HG03175 (cell line): ENCODE data around the gene MUC5AC.
"Not testable (repeated sequence)": the region's sequence is repeated elsewhere in the genome, so short reads cannot be mapped to it uniquely, and the experiment has no call there.

Experiments
- ATAC-seq: cut with Tn5 transposase; IDR thresholded peaks from one replicate; pipeline ENCODE4 v1.9.1; 2021; ENCODE audit warnings: mild to moderate bottlenecking, moderate library complexity; ENCODE audit not compliant: unreplicated experiment

Gene MUC5AC

DNA sequence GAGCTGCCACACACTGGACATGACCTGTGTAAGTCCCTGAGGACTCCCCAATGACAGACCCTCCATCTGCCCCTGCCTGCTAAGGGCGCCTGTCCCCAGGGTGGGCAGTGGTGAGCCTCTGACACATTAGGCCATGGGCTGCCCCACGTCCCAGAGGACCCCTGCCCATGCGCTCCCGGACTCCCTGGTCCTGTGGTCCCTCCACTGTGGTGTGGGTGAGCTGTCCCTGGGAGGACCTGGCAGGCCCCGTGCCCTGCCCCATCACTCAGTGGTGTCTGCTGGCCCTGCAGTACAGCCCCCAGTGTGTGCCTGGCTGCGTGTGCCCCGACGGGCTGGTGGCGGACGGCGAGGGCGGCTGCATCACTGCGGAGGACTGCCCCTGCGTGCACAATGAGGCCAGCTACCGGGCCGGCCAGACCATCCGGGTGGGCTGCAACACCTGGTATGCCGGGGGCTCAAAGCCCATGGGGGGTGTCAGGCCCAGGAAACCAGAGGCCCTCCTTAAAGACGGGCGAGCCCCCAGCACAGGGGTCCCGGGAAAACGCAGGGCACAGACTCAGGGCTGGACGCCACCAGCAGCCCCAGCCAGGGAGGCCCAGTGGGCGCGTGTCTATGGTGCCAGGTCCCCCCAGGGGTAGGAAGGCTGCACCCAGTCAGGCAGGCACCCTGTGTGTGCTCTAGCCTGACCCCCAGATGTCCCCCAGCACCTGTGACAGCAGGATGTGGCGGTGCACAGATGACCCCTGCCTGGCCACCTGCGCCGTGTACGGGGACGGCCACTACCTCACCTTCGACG, 18.7 kb downstream of the MUC5AC start:
- no peak for ATAC-seq

DNA sequence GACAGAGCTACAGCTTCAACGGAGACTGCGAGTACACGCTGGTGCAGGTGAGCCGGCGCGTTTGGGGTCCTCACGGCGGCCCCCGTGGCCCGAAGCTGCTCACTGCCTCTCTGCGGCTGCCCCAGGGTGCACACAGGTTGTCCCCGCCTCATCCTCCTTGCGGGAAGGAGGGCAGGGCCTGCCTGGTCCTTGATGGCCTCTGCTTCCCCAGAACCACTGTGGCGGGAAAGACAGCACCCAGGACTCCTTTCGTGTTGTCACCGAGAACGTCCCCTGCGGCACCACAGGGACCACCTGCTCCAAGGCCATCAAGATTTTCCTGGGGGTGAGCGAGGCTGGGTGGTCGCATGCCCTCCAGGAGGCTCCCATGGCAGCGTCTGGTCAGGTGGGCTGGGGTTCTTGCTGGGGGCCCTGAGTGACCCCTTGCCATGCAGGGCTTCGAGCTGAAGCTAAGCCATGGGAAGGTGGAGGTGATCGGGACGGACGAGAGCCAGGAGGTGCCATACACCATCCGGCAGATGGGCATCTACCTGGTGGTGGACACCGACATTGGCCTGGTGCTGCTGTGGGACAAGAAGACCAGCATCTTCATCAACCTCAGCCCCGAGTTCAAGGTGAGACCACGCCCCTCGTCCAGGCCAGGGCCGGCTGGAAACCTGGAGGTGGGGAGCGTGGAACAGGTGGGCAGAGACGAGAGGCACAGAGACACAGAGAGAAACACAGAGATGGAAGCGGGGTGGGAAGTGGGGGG, 19.4 kb downstream of the MUC5AC start:
- ATAC-seq, result no peak

DNA sequence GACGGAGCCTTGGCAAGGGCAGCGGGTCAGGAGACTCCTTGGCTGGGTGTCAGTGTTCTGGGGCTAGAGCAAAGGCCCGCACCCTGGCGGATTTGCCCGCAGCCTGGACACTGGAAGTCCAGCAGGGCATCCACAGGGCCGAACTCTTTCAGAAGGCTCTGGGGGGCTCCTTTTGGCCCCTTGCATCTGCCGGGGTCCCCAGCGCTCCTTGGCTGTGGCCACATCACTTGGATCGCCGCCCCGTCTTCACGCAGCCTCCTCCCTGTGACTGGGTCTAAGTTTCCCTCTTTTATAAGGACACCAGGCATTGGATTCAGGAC, 20.0 kb downstream of the MUC5AC start:
- no peak for ATAC-seq

- no peak for ATAC-seq
Observed at GRCh38 chr11:1178201-1178885, 20.6 kb downstream of the MUC5AC start.

DNA sequence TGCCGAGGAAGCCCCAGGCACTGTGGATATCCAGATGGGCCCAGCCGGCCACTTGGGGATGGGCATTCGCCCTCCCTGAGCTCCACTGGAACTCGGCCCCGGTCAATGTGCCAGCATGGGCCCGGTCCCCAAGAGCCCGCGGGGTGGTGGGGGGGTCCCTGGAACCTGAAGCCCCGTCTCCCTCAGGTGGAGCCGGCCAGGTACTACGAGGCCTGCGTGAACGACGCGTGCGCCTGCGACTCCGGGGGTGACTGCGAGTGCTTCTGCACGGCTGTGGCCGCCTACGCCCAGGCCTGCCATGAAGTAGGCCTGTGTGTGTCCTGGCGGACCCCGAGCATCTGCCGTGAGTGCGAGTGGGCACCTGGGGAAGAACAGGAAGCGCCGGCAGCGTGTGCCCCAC, 21.2 kb downstream of the MUC5AC start:
- no peak for ATAC-seq

DNA sequence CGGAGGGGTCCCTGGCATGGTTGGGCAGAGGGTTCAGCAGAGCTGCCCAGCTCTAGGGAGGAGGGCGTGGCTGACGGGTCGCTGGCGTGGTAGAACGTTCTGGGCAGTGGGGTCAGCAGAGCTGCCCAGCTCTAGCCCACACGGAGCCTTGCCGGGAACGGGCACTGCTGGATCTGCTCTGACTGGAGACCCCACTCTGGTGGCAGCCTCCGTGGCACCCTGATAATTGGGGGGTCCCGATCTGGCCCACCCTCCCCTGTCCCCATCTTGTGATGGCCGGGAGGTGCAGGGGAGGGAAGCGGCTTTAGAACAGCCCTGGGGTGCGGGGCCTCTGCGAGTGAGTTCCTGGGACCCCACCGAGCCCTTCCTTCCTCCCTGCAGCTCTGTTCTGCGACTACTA, 21.9 kb downstream of the MUC5AC start:
- no peak for ATAC-seq

DNA sequence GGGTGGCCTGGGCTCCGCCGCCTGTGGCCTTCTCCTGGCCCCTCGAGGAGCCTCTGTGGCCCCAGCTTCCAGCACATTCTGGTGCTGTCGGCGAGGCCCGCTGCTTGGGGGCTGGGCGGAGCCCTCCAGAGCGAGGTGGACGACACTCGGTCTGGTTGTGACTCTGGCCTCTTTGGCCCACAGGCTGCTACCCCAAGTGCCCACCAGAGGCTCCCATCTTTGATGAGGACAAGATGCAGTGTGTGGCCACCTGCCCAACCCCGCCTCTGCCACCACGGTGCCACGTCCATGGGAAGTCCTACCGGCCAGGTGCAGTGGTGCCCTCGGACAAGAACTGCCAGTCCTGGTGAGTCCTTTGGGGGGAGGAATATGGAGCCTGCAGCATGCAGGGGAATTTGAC, 22.4 kb downstream of the MUC5AC start:
- no peak for ATAC-seq

DNA sequence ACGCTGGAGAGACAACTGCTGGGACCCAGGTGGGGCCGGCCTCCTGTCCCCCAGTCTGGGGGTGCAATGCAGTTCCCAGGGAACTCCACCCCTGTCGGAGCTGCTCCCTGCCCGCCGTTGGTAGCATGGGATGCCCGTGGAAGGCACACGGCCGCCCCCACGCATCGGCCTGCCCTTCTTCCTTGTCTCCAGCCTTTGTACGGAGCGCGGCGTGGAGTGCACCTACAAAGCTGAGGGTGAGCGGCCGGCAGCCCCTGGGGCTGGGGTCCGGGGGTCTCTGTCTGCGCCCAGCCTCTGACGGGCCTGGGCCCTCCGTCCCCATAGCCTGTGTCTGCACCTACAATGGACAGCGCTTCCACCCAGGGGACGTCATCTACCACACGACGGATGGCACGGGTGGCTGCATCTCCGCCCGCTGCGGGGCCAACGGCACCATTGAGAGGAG, 23.2 kb downstream of the MUC5AC start:
- ATAC-seq, result no peak

DNA sequence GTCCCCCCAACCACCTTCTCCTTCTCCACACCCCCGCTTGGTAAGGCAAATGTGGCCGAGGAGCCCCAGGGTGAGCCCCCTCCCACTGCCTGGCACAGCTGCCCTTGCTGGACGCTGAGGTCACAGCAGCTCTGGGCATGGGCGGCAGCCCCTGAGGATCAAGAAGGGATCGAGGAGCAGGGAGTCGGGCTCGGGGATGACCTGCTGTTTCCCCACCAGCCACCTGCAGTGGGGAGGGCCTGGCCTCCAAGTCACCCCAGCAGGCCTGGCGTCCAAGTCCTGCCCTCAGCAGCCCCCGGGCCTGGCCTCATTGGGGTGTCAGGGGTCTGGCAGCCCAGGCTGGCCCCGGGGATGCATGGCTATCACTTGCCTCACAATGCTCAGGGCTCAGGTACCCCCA, 23.7 kb downstream of the MUC5AC start:
- ATAC-seq, result no peak

DNA sequence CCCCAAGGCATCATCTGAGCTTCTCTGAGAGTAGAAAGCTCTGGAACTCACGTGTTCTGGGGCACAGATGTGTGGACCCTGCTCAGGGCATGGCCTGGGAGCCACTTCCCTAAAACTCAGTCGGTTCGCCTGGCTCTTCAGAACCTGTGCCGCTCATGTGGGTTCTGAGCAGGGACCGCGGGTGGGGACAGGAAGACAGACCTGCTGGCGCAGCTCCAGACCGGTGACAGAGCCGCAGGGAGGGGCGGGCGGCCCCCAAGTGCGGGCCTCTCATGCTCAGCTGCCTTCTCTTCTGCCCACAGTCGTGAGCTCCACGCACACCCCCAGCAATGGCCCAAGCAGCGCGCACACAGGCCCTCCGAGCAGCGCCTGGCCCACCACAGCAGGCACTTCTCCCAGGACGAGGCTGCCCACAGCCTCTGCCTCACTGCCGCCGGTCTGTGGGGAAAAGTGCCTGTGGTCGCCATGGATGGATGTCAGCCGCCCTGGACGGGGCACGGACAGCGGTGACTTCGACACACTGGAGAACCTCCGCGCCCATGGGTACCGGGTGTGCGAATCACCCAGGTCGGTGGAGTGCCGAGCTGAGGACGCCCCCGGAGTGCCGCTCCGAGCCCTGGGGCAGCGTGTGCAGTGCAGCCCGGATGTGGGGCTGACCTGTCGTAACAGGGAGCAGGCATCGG, 24.2 kb downstream of the MUC5AC start:
- no peak for ATAC-seq

- ATAC-seq, result not testable (repeated sequence)
Observed at GRCh38 chr11:1184139-1184538, 26.4 kb downstream of the MUC5AC start.

DNA sequence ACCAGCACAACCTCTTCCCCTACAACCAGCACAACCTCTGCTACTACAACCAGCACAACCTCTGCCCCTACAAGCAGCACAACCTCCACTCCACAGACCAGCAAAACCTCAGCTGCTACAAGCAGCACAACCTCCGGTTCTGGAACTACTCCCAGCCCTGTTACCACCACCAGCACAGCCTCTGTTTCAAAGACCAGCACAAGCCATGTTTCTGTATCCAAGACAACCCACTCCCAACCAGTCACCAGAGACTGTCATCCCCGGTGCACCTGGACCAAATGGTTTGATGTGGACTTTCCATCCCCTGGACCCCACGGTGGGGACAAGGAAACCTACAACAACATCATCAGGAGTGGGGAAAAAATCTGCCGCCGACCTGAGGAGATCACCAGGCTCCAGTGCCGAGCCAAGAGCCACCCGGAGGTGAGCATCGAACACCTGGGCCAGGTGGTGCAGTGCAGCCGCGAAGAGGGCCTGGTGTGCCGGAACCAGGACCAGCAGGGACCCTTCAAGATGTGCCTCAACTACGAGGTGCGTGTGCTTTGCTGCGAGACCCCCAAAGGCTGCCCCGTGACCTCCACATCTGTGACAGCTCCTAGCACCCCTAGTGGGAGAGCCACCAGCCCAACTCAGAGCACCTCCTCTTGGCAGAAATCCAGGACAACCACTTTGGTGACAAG, 30.8 kb downstream of the MUC5AC start:
- not testable (repeated sequence) for ATAC-seq

DNA sequence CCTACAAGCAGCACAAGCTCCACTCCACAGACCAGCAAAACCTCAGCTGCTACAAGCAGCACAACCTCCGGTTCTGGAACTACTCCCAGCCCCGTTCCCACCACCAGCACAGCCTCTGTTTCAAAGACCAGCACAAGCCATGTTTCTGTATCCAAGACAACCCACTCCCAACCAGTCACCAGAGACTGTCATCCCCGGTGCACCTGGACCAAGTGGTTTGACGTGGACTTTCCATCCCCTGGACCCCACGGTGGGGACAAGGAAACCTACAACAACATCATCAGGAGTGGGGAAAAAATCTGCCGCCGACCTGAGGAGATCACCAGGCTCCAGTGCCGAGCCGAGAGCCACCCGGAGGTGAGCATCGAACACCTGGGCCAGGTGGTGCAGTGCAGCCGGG, 32.1 kb downstream of the MUC5AC start:
- not testable (repeated sequence) for ATAC-seq

DNA sequence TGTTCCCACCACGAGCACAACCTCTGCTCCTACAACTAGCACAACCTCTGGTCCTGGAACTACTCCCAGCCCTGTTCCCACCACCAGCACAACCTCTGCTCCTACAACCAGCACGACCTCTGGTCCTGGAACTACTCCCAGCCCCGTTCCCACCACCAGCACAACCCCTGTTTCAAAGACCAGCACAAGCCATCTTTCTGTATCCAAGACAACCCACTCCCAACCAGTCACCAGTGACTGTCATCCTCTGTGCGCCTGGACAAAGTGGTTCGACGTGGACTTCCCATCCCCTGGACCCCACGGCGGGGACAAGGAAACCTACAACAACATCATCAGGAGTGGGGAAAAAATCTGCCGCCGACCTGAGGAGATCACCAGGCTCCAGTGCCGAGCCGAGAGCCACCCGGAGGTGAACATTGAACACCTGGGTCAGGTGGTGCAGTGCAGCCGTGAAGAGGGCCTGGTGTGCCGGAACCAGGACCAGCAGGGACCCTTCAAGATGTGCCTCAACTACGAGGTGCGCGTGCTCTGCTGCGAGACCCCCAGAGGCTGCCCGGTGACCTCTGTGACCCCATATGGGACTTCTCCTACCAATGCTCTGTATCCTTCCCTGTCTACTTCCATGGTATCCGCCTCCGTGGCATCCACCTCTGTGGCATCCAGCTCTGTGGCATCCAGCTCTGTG, 34.2 kb downstream of the MUC5AC start:
- ATAC-seq, result not testable (repeated sequence)

- ATAC-seq, result no peak
Observed at GRCh38 chr11:1192741-1193325, 35.1 kb downstream of the MUC5AC start.

DNA sequence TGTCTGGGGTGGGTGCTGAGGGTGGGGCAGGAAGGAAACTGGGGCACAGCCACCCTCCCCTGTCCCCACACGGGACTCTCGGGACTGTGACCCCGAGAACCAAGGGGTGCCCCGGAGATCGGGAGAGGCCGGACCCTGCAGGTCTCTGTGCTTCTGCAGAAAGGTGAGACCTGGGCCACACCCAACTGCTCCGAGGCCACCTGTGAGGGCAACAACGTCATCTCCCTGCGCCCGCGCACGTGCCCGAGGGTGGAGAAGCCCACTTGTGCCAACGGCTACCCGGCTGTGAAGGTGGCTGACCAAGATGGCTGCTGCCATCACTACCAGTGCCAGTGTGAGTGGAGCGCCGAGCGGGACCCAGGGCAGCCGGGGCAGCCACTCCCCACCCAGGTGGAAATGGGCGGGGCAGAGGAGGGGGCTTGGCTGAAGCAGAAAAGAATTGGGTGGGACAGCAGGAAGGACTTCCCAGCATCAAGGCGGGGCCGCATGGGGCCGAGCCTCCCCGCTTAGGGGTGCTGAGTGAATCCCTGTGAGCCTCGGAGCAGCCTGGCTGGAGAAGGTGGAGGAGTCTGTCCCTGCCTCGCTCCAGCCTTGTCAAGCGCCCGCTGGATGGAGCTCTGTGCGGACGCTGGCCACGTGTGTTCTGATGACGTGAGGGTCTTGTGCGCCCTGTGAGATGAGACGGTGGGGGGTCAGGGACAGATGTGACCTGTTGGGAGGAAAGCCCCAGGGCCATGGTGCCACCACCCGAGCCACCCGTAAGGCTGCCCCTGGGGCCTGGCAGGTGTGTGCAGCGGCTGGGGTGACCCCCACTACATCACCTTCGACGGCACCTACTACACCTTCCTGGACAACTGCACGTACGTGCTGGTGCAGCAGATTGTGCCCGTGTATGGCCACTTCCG, 35.8 kb downstream of the MUC5AC start:
- no peak for ATAC-seq

DNA sequence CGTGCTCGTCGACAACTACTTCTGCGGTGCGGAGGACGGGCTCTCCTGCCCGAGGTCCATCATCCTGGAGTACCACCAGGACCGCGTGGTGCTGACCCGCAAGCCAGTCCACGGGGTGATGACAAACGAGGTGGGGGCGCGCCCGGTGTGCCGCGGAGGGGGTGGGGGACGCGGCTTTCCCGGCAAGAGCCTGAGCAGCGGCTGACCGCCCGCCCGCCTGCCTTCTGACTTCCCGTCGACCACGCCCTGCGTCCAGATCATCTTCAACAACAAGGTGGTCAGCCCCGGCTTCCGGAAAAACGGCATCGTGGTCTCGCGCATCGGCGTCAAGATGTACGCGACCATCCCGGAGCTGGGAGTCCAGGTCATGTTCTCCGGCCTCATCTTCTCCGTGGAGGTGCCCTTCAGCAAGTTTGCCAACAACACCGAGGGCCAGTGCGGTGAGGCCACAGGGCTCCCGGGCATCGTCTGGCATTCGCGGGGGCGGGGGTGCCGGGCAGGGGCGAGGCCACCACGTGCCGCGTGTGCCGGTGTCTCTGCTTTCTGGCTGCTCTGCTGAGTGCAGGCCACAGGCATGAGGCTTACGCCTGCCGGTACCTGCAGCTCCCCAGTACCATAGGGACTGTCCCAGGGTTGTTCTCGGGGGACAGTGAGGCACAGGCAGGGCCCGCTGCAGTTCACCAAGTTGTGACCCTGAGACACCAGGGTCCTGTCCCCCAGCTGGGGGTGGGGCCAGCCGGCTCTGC, 36.7 kb downstream of the MUC5AC start:
- no peak for ATAC-seq
